ENCODE measurements around the gene RNPS1.

GRCh38 chr16:2206780-2207433 is 61.0 kb downstream of the RNPS1 start:
- TF ChIP-seq CTCF (IDR thresholded peaks at IDR 0.05; ENCODE audit: insufficient read depth, low read length) (no peak), POLR2AphosphoS5 (IDR thresholded peaks at IDR 0.05; ENCODE audit: low read depth) (0 out of 2 replicates have a peak, but pooled peaks have one; percentile 16)
